ENCODE results near the gene FCN2. TPM values are rescaled to one million over a fixed set of nuclear protein-coding genes. Genes with fewer than 3 reads are reported as not detected.

FCN2 gene
- polyA plus RNA-seq, 1 donor (not counting 4 experiments of a cell fraction or from before 2014, with no cell fraction given), result not detected

DNA sequence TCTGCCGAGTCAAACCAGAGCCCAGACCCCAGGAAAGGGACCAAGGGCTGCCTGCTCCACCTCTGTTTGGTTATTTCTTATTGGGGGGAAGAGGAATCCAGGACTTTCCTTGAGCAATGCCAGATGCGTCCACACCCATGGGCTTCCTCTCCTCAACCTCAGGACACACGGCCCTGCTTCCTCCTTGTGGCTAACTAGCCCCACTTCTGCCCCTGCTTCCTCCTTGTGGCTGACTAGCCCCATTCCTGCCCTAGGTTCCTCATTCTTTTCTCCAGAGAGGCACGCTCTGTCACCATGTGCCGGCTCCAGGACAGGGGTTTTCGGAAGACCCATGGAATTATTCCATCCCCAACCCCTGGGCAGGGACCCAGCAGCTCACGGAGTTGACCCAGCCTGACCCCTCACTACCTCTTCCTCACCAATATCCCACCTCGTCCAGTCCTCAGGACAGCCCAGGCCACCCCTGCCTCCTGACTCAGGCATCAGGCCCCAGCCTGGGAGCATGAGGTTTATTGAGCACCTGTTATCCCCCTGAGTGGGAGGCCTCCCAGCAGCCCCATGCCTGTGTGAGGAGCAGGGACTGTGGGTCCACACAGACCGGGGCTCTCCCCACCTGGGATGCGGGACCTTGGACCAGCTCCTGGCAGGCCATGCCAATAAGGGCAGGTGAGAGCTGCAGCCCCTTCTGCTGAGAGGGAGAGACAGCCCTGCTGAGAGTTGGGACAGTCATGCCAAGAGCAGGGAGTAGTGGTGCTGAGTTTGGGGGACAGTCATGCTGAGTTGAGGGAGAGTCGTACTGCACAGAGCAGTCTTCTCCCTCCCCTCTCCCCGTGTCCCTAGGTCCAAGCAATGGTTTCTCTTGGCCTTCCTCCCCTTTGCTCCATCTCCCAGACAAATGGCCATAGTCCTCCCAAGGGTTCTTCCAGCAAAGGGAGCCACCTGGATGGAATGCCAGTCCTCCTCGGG, 48.9 kb downstream of the FCN2 start:
- H3K27ac ChIP-seq (ENCODE audit: control insufficient read depth, insufficient read depth, low read length), result no peak overlapping the region

DNA sequence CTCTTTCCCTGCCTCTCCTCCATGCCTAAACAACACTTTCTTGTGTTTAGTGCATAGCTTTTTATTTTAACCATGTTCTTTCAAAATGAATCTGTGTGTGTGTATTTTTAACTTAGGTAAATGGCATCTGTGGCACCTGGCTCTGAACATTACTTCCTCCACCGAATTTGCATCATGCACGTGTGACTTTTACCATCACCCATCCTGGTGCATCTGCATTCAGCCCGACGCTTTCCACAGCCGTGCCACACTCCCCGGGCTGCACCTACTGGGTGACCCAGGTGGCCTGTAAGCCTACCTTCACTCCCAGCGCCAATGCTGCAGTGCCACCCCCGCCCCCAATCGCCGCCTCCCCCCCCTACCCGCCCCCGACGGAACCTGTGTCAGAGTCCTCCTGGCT, 49.8 kb downstream of the FCN2 start:
- Histone ChIP-seq H3K9me3 (ENCODE audit: control insufficient read depth, low read depth, low read length) (no peaks in the 10 kb centered on the region), H3K27me3 (ENCODE audit: control insufficient read depth, extremely low read depth, insufficient read depth, low read length) (no peaks in the 10 kb centered on the region), H3K9me1 (ENCODE audit: control insufficient read depth, extremely low read depth, insufficient read depth, low read length) (no peaks in the 10 kb centered on the region), H3K36me3 (ENCODE audit: control insufficient read depth in 2 of 2, extremely low read depth in 1 of 2, insufficient read depth in 2 of 2, low read length in 2 of 2) (no peaks in the 10 kb centered on the region), H3K9ac (ENCODE audit: control insufficient read depth, extremely low read depth, insufficient read depth, low read length) (no peak overlapping the region), H2AFZ (ENCODE audit: control insufficient read depth, low read length) (no peak overlapping the region), H3K27ac (ENCODE audit: control insufficient read depth, insufficient read depth, low read length) (no peak overlapping the region), H3K4me2 (ENCODE audit: control insufficient read depth, extremely low read depth, insufficient read depth, low read depth, low read length) (no peak overlapping the region), H3K4me1 (ENCODE audit: control insufficient read depth, extremely low read depth, insufficient read depth, low read length) (no peaks in the 10 kb centered on the region), H3K4me3 (ENCODE audit: control insufficient read depth in 2 of 3, extremely low read depth in 1 of 3, insufficient read depth in 2 of 3, low read depth in 1 of 3, low read length in 3 of 3) (no peak overlapping the region), H3K79me2 (ENCODE audit: control insufficient read depth, insufficient read depth, low read length) (no peaks in the 10 kb centered on the region), H4K20me1 (ENCODE audit: control insufficient read depth, extremely low read depth, insufficient read depth, low read length) (no peaks in the 10 kb centered on the region)
- DNase-seq (ENCODE audit: low read depth, low spot score), result no peak
- FAIRE-seq, result no peak
- TF ChIP-seq EZH2 (IDR thresholded peaks at IDR 0.05; ENCODE audit: low read length) (no peak), CTCF (optimal IDR thresholded peaks at IDR 0.05 in 1 of 3, IDR thresholded peaks at IDR 0.05 in 1 of 3, conservative IDR thresholded peaks at IDR 0.05 in 1 of 3; ENCODE audit: extremely low read depth in 1 of 3, insufficient read depth in 2 of 3, low read length in 3 of 3) (no peak)
- dilution Hi-C loops (cut with MboI; ENCODE audit: extremely low pct_ligation_motif_present, low sequenced_read_pairs), result no loop called here

More for the DNA sequence above, 48.9 kb downstream of the FCN2 start:
- Histone ChIP-seq H3K4me1 (ENCODE audit: control insufficient read depth, extremely low read depth, insufficient read depth, low read length) (no peaks in the 10 kb centered on the region), H3K79me2 (ENCODE audit: control insufficient read depth, insufficient read depth, low read length) (no peaks in the 10 kb centered on the region), H3K27me3 (ENCODE audit: control insufficient read depth, extremely low read depth, insufficient read depth, low read length) (no peaks in the 10 kb centered on the region), H3K9me1 (ENCODE audit: control insufficient read depth, extremely low read depth, insufficient read depth, low read length) (no peaks in the 10 kb centered on the region), H3K4me2 (ENCODE audit: control insufficient read depth, extremely low read depth, insufficient read depth, low read depth, low read length) (no peak overlapping the region), H3K36me3 (ENCODE audit: control insufficient read depth in 2 of 2, extremely low read depth in 1 of 2, insufficient read depth in 2 of 2, low read length in 2 of 2) (no peaks in the 10 kb centered on the region), H2AFZ (ENCODE audit: control insufficient read depth, low read length) (no peak overlapping the region), H3K9me3 (ENCODE audit: control insufficient read depth, low read depth, low read length) (no peaks in the 10 kb centered on the region), H3K9ac (ENCODE audit: control insufficient read depth, extremely low read depth, insufficient read depth, low read length) (no peak overlapping the region), H4K20me1 (ENCODE audit: control insufficient read depth, extremely low read depth, insufficient read depth, low read length) (no peaks in the 10 kb centered on the region), H3K4me3 (ENCODE audit: control insufficient read depth in 2 of 3, extremely low read depth in 1 of 3, insufficient read depth in 2 of 3, low read depth in 1 of 3, low read length in 3 of 3) (no peak overlapping the region)
- no peak for TF ChIP-seq EZH2 (IDR thresholded peaks at IDR 0.05; ENCODE audit: low read length)
- TF ChIP-seq CTCF (optimal IDR thresholded peaks at IDR 0.05 in 1 of 3, IDR thresholded peaks at IDR 0.05 in 1 of 3, conservative IDR thresholded peaks at IDR 0.05 in 1 of 3; ENCODE audit: extremely low read depth in 1 of 3, insufficient read depth in 2 of 3, low read length in 3 of 3), result no peak
- no peak for FAIRE-seq
- no peak for DNase-seq (ENCODE audit: low read depth, low spot score)
- dilution Hi-C loops (cut with MboI; ENCODE audit: extremely low pct_ligation_motif_present, low sequenced_read_pairs), result no loop called here

Measured in keratinocyte (primary cell).